ENCODE data around the gene BABAM1. TPM values are rescaled to one million over a fixed set of nuclear protein-coding genes. Genes with fewer than 3 reads are reported as not detected.

Gene BABAM1
- polyA plus RNA-seq, 1 donor, result 98.8 TPM

- no peak for DNase-seq
Measured at GRCh38 chr19:17321655-17322489, 54.6 kb downstream of the BABAM1 start.

- DNase-seq, result no peak
Measured at GRCh38 chr19:17322854-17323253, 55.6 kb downstream of the BABAM1 start.

GRCh38 chr19:17323300-17323963 is 56.2 kb downstream of the BABAM1 start:
- DNase-seq, result no peak

GRCh38 chr19:17323964-17324332 is 56.7 kb downstream of the BABAM1 start:
- no peak for DNase-seq

- no peak for DNase-seq
Measured at GRCh38 chr19:17324357-17325114, 57.3 kb downstream of the BABAM1 start.

- DNase-seq, result no peak
Measured at GRCh38 chr19:17325133-17325532, 57.9 kb downstream of the BABAM1 start.

GRCh38 chr19:17325881-17326594 is 58.8 kb downstream of the BABAM1 start:
- no peak for DNase-seq

GRCh38 chr19:17326595-17326966 is 59.3 kb downstream of the BABAM1 start:
- DNase-seq, result no peak

- DNase-seq, result no peak
Measured at GRCh38 chr19:17327068-17327653, 59.9 kb downstream of the BABAM1 start.

GRCh38 chr19:17327654-17328516 is 60.6 kb downstream of the BABAM1 start:
- peak; percentile 69 for DNase-seq

Other genes starting within 250 kb of the BABAM1 start
- gene CPAMD8, start 240.6 kb upstream of the BABAM1 start, polyA plus RNA-seq (ENCODE audit: insufficient read length), result 43.5 TPM
- 18.3 TPM for gene HAUS8, start 192.0 kb upstream of the BABAM1 start, polyA plus RNA-seq (ENCODE audit: insufficient read length)
- 64.1 TPM for gene MYO9B, start 191.7 kb upstream of the BABAM1 start, polyA plus RNA-seq (ENCODE audit: insufficient read length)
- gene USE1, start 52.1 kb upstream of the BABAM1 start, polyA plus RNA-seq (ENCODE audit: insufficient read length), result 25.1 TPM
- 18.4 TPM for gene OCEL1, start 41.2 kb upstream of the BABAM1 start, polyA plus RNA-seq (ENCODE audit: insufficient read length)
- 33.4 TPM for gene NR2F6, start 21.5 kb upstream of the BABAM1 start, polyA plus RNA-seq (ENCODE audit: insufficient read length)
- gene USHBP1, start 2.7 kb upstream of the BABAM1 start, polyA plus RNA-seq (ENCODE audit: insufficient read length), result 5.4 TPM
- gene ANKLE1, start 14.5 kb downstream of the BABAM1 start, polyA plus RNA-seq (ENCODE audit: insufficient read length), result 1.5 TPM
- 7.2 TPM for gene ABHD8, start 36.0 kb downstream of the BABAM1 start, polyA plus RNA-seq (ENCODE audit: insufficient read length)
- 43.5 TPM for gene MRPL34, start 38.4 kb downstream of the BABAM1 start, polyA plus RNA-seq (ENCODE audit: insufficient read length)
- 29.3 TPM for gene DDA1, start 42.1 kb downstream of the BABAM1 start, polyA plus RNA-seq (ENCODE audit: insufficient read length)
- gene ANO8, start 67.4 kb downstream of the BABAM1 start, polyA plus RNA-seq (ENCODE audit: insufficient read length), result 13.3 TPM
- 25.1 TPM for gene GTPBP3, start 70.1 kb downstream of the BABAM1 start, polyA plus RNA-seq (ENCODE audit: insufficient read length)
- 123 TPM for gene PLVAP, start 109.9 kb downstream of the BABAM1 start, polyA plus RNA-seq (ENCODE audit: insufficient read length)
- 4.5 TPM for gene CCDC194, start 126.8 kb downstream of the BABAM1 start, polyA plus RNA-seq (ENCODE audit: insufficient read length)
- 104 TPM for gene BST2, start 138.2 kb downstream of the BABAM1 start, polyA plus RNA-seq (ENCODE audit: insufficient read length)
- gene MVB12A, start 152.6 kb downstream of the BABAM1 start, polyA plus RNA-seq (ENCODE audit: insufficient read length), result 50.5 TPM
- gene TMEM221, start 181.2 kb downstream of the BABAM1 start, polyA plus RNA-seq (ENCODE audit: insufficient read length), result 2.9 TPM
- 0.35 TPM for gene NXNL1, start 193.5 kb downstream of the BABAM1 start, polyA plus RNA-seq (ENCODE audit: insufficient read length)
- 13.9 TPM for gene SLC27A1, start 203.1 kb downstream of the BABAM1 start, polyA plus RNA-seq (ENCODE audit: insufficient read length)
- gene PGLS, start 244.2 kb downstream of the BABAM1 start, polyA plus RNA-seq (ENCODE audit: insufficient read length), result 54.6 TPM

All from left kidney (tissue), 2 donors.